NT2/D1 (cell line): ENCODE results near the gene ZBTB7A.

Source experiments
- DNase-seq: peaks from one replicate; pipeline ENCODE4 v3.0.0-alpha.2; 2011; ENCODE audit warnings: low read depth, low spot score
- H3K27me3 ChIP-seq: 2 replicates; pipeline ENCODE4 v1.6.0; 2011; ENCODE audit warnings: mild to moderate bottlenecking; ENCODE audit not compliant: insufficient read length, insufficient read depth
- H3K36me3 ChIP-seq: 2 replicates; pipeline ENCODE4 v1.6.1; 2011; ENCODE audit warnings: mild to moderate bottlenecking, low read length, mixed read lengths; ENCODE audit not compliant: insufficient read depth, insufficient read length
- H3K4me1 ChIP-seq: 2 replicates; pipeline ENCODE4 v1.5.1; 2011; ENCODE audit not compliant: insufficient read depth, insufficient read length
- H3K4me3 ChIP-seq: 2 replicates; pipeline ENCODE4 v1.5.1; 2011; ENCODE audit warnings: low read depth; ENCODE audit not compliant: insufficient read length
- H3K9ac ChIP-seq: 2 replicates; pipeline ENCODE4 v1.6.0; 2011; ENCODE audit warnings: low read depth; ENCODE audit not compliant: insufficient read length
- H3K9me3 ChIP-seq: 2 replicates; pipeline ENCODE4 v1.5.1; 2011; ENCODE audit warnings: mild to moderate bottlenecking, low read length; ENCODE audit not compliant: insufficient read depth
- SUZ12 ChIP-seq: IDR thresholded peaks from 2 replicates; pipeline ENCODE4 v1.6.1; 2011; ENCODE audit not compliant: insufficient read length, insufficient read depth; ENCODE audit errors: extremely low read depth
- YY1 ChIP-seq: IDR thresholded peaks from 2 replicates; pipeline ENCODE4 v1.6.1; 2011; ENCODE audit not compliant: insufficient read length, insufficient read depth
- ZNF274 ChIP-seq: IDR thresholded peaks from 2 replicates; pipeline ENCODE4 v1.6.1; 2011; ENCODE audit warnings: mild to moderate bottlenecking, low read depth, low read length

Gene ZBTB7A

DNA sequence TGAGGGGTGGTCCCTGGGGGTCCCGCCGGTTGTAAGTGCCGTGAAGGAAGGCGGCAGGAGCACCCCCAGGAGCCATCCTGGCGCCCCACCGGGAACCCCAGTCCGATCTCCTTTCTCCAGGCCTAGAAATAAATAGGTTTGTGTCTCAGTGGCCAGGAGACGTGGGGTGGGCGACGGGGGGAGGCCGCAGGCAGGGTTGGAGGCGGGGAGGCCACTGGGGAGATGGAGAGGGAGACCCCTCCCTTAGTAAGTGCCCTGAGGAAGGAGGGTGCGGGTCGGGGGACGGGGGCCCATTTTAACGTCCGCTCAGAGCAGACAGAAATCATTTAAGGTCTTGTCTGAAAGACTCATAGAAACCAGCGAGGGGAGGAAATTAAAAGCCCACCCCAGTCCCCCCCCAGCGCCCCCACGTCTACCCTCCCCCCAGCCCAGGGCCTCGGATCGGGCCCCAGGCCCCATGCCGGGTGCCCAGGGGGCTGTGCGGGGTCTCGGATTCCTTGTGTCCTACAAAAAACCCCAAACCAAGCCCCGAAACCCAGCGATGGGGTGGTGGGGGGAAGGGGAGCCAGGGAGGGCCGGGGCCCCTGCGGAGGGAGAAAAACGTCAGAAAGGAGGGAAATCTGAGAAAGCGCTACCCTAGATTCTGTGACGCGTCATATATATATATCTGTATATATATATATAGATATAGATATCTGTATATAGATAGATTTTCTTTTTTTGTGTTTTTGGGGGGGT is 19.6 kb downstream of the ZBTB7A start:
- DNase-seq: no peak
- Histone ChIP-seq H3K4me3 (no peak overlapping the region), H3K9ac (no peak overlapping the region), H3K9me3 (no peaks in the 10 kb centered on the region), H3K4me1 (peaks cover 10% of the 10 kb centered on the region), H3K36me3 (peaks cover 57% of the 10 kb centered on the region), H3K27me3 (no peaks in the 10 kb centered on the region)
- TF ChIP-seq YY1 (no peak), SUZ12 (no peak), ZNF274 (no peak)

DNA sequence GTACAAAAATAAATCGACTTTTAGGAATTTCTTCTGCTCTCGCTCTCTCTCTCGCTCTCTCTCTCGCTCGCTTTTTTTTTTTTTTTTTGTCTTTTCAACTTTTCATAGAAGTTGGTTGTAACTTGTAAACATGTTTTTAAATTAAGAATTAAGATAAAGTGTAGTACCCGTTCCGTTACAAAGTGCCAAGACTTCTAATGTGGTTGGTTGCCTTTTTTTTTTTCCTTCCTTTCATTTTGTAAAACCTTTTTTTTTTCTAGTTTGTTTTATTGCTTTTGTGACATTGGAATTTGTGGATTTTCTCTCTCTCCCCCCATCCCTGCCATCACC is 20.4 kb downstream of the ZBTB7A start:
- DNase-seq: no peak
- H3K4me1 ChIP-seq: peaks cover 8% of the 10 kb centered on the region
- H3K4me3 ChIP-seq: no peak overlapping the region
- H3K9ac ChIP-seq: no peak overlapping the region
- H3K36me3 ChIP-seq: peaks cover 52% of the 10 kb centered on the region
- TF ChIP-seq YY1 (no peak), SUZ12 (no peak), ZNF274 (no peak)
- no peaks in the 10 kb centered on the region for H3K9me3 ChIP-seq
- no peaks in the 10 kb centered on the region for H3K27me3 ChIP-seq

- H3K9me3 ChIP-seq: no peaks in the 10 kb centered on the region
- H3K4me1 ChIP-seq: peaks cover 8% of the 10 kb centered on the region
- no peaks in the 10 kb centered on the region for H3K27me3 ChIP-seq
- no peak overlapping the region for H3K4me3 ChIP-seq
- peak overlapping the region; percentile 32 for H3K9ac ChIP-seq
- no peak for TF ChIP-seq YY1
- no peak for DNase-seq
- H3K36me3 ChIP-seq: peaks cover 50% of the 10 kb centered on the region
These were observed 20.9 kb downstream of the ZBTB7A start for GRCh38 chr19:4045597-4046361.

- no peak for DNase-seq
- peak overlapping the region; percentile 50 for H3K9ac ChIP-seq
- no peaks in the 10 kb centered on the region for H3K27me3 ChIP-seq
- H3K9me3 ChIP-seq: no peaks in the 10 kb centered on the region
- peaks cover 8% of the 10 kb centered on the region for H3K4me1 ChIP-seq
- H3K36me3 ChIP-seq: peaks cover 44% of the 10 kb centered on the region
- no peak for TF ChIP-seq SUZ12
- TF ChIP-seq YY1: no peak
- no peak for TF ChIP-seq ZNF274
- H3K4me3 ChIP-seq: no peak overlapping the region
These were observed 21.7 kb downstream of the ZBTB7A start for GRCh38 chr19:4044990-4045465.

DNA sequence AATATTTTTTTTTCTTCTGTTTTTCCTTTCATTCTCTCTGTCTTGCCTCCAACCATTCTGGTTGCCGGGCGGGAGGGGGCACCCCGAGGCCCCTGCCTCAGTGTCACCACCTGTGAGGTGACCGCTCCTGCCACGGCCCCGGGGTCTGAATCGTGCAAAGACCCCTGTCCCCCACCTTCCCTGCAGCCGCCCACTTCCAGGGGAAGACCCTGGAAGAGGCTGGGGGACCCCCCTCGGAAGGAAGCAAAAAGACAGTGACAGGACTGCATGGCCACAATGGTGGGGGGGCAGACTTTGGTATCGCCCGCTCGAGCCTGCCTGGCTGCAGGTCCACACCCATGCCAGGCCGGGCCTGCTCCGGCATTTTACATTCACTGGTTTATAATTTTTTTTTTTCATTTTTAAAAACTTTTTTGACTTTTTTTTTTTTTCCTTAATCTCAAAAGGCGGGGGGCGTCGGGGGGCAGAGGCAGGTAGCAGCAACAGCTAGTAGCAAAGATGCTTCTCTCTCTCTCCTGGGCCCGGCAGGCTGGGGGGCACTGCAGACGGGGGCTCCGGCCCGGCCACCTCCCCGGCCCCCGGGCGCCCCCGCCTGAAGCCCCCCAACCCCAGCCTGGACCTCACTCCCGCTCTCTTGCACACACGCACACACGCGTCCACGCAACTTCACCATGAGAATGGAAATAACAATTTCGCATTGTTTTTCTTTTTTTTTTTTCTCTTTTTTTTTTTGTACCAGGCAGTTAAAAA is 22.6 kb downstream of the ZBTB7A start:
- Histone ChIP-seq H3K9me3 (no peaks in the 10 kb centered on the region), H3K36me3 (peaks cover 35% of the 10 kb centered on the region), H3K27me3 (no peaks in the 10 kb centered on the region), H3K4me3 (no peak overlapping the region), H3K4me1 (peaks cover 8% of the 10 kb centered on the region), H3K9ac (no peak overlapping the region)
- no peak for TF ChIP-seq ZNF274
- TF ChIP-seq SUZ12: no peak
- TF ChIP-seq YY1: no peak
- DNase-seq: no peak

DNA sequence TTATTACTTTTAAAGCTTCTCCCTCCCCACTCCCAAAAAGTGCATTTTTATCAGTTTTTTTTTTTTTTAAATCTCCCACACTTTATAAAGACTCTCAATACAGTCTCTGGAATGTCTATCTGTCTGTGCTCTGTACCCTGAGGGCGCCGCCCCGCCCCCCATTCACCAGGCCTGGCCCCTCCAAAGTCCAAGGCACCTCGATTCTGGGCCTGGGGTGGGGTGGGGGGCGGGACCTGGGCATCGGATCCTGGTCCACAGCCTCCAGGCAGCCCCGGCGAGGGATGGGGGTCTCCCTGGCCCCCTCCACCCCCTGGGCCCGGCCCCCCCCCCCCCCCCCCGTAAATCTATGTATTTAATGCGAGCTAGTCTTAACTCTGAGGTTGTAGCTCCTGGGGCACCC is 23.3 kb downstream of the ZBTB7A start:
- H3K9ac ChIP-seq: no peak overlapping the region
- no peaks in the 10 kb centered on the region for H3K9me3 ChIP-seq
- H3K4me1 ChIP-seq: peaks cover 8% of the 10 kb centered on the region
- TF ChIP-seq SUZ12 (no peak), YY1 (no peak), ZNF274 (no peak)
- H3K4me3 ChIP-seq: no peak overlapping the region
- no peak for DNase-seq
- H3K36me3 ChIP-seq: peaks cover 33% of the 10 kb centered on the region
- H3K27me3 ChIP-seq: no peaks in the 10 kb centered on the region

DNA sequence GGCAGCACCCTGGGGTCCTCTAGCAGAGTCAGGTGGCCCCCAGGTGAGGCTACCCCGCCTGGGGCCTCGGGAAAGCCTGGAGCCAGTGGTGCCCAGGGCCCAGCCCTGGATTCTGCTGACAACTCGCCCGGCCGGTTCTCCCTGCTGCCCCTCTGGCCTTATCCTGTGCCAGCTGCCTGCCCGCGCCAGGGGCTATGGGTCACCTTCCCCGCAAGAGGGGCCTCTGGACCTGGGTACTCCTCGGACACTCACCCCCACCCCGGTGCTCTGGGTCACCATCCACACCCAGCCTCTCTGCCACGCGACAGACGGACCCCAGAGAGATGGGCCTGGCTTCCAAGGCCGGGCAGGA is 24.0 kb downstream of the ZBTB7A start:
- no peak overlapping the region for H3K9ac ChIP-seq
- TF ChIP-seq YY1 (no peak), ZNF274 (no peak), SUZ12 (no peak)
- DNase-seq: no peak
- no peak overlapping the region for H3K4me3 ChIP-seq
- peaks cover 5% of the 10 kb centered on the region for H3K4me1 ChIP-seq
- H3K9me3 ChIP-seq: no peaks in the 10 kb centered on the region
- peaks cover 28% of the 10 kb centered on the region for H3K36me3 ChIP-seq
- H3K27me3 ChIP-seq: no peaks in the 10 kb centered on the region
